ENCODE results near the gene SERPIND1.

DNA sequence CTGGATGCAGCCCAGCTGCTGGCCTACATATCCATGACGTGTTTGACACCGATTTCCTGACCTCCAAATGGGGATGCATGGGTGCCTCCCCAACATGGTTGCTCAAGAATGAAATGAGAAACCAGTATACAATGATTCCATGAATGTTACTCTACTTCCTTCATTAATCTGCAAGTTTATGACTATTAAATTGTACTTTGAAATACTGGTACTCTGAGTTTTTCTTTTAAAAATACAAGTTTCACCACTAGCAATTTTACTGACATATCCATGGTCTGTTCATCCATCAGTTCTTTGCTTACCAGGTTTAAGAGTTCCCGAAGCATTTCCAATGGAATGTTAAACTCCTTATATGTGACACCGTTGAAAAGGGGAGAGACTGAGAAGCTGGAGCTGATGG lies 39.1 kb downstream of the SERPIND1 start:
- TF ChIP-seq, protein P1, sequence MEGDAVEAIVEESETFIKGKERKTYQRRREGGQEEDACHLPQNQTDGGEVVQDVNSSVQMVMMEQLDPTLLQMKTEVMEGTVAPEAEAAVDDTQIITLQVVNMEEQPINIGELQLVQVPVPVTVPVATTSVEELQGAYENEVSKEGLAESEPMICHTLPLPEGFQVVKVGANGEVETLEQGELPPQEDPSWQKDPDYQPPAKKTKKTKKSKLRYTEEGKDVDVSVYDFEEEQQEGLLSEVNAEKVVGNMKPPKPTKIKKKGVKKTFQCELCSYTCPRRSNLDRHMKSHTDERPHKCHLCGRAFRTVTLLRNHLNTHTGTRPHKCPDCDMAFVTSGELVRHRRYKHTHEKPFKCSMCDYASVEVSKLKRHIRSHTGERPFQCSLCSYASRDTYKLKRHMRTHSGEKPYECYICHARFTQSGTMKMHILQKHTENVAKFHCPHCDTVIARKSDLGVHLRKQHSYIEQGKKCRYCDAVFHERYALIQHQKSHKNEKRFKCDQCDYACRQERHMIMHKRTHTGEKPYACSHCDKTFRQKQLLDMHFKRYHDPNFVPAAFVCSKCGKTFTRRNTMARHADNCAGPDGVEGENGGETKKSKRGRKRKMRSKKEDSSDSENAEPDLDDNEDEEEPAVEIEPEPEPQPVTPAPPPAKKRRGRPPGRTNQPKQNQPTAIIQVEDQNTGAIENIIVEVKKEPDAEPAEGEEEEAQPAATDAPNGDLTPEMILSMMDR (IDR thresholded peaks at IDR 0.05): no peak
- TF ChIP-seq POLR2A (IDR thresholded peaks at IDR 0.05): no peak

Data from prostate gland (tissue), 2 donors.